Mononuclear cell (primary cell): ENCODE results near the gene ACTR3. TPM values are rescaled to one million over a fixed set of nuclear protein-coding genes. Genes with fewer than 3 reads are reported as not detected.
"Not testable (repeated sequence)": the region's sequence is repeated elsewhere in the genome, so short reads cannot be mapped to it uniquely, and the experiment has no call there.

Source experiments
- H3K27me3 ChIP-seq: 2 replicates; pipeline ENCODE4 v1.6.0; 2011; ENCODE audit warnings: low read length, control low read depth; ENCODE audit not compliant: insufficient read depth
- H3K4me1 ChIP-seq: 2 replicates; pipeline ENCODE4 v1.5.1; 2011; ENCODE audit warnings: mild to moderate bottlenecking, low read length, control low read depth; ENCODE audit not compliant: insufficient read depth
- H3K4me3 ChIP-seq: 2 replicates; pipeline ENCODE4 v1.5.1; 2011; ENCODE audit warnings: mild to moderate bottlenecking, low read length, moderate library complexity
- H3K9me3 ChIP-seq: 2 replicates; pipeline ENCODE4 v1.5.1; 2011; ENCODE audit warnings: low read depth, mild to moderate bottlenecking, control low read depth, low read length
- total RNA-seq: library from RNA; depleted of rRNA; stranded (reverse); fragments of >200 nt; gene quantifications from one replicate; pipeline ENCODE4 v1.2.3, GENCODE V29; 2012

ACTR3 gene
- total RNA-seq, 1 donor = 184 TPM

DNA sequence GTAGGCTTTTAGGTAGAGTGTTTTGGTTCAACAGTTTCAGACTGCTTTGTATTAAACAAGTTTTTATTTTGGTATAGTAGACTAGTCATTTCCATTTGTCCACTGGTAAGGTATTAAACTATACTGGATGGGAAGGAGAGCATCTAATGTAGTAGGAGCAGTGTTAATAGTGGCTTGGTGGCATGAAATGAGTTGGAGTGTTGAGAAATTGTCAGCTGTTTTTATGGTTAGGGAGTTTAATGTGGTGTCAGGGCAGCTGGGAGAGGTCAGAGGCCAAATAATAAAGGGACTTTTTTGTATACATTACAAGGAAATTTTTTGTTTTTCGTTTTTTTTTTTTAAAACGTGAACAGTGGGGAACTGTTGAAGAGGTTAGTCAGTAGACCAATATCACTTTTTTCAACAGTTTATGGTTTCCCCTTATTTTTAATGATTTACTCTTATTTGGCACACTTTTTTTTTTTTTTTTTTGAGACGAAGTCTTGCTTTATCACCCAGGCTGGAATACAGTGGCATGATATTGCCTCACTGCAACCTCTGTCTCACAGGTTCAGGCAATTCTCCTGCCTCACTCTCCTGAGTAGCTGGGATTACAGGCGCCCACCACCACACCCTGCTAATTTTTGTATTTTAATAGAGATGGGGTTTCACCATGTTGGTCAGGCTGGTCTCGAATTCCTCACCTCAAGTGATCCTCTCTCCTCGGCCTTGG, 21.2 kb downstream of the ACTR3 start:
- Histone ChIP-seq H3K4me1 (peaks cover 41% of the 10 kb centered on the region), H3K27me3 (no peaks in the 10 kb centered on the region), H3K4me3 (no peak overlapping the region)

DNA sequence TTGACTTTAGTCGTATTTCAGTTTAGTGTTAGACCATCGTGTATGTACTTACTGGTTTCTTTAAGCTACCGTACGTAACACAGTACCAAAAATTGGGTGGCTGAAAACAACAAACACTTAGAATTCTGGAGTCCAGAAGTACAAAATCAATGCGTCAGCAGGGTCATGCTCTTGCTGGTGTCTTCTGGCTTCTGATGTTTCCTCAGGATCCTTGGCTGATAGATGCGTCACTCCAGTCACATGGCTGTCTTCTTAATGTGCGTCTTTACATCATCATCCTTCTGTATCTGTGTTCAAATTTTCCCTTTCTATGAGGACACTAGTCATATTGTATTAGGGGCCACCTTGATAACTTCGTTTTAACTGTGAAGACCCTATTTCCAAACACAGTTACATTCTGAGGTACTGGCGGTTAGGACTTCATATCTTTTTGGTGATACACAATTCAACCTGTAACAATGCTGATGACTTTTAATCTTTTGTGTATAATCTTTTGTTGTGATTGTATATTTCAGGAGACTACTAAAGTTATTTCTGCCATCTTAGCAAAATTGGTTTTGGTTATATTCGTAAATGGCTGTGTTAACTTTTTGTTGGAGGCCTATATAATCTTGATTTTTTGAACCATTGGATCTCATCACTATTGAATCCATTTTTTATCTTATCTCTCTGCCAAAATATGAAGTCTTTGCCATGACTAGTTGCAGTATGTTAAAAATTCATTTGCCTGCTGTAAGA, 25.4 kb downstream of the ACTR3 start:
- no peaks in the 10 kb centered on the region for H3K27me3 ChIP-seq
- peaks cover 17% of the 10 kb centered on the region for H3K4me1 ChIP-seq
- no peaks in the 10 kb centered on the region for H3K9me3 ChIP-seq
- H3K4me3 ChIP-seq = no peak overlapping the region

More for the DNA sequence above, 21.2 kb downstream of the ACTR3 start:
- no peaks in the 10 kb centered on the region for H3K9me3 ChIP-seq

DNA sequence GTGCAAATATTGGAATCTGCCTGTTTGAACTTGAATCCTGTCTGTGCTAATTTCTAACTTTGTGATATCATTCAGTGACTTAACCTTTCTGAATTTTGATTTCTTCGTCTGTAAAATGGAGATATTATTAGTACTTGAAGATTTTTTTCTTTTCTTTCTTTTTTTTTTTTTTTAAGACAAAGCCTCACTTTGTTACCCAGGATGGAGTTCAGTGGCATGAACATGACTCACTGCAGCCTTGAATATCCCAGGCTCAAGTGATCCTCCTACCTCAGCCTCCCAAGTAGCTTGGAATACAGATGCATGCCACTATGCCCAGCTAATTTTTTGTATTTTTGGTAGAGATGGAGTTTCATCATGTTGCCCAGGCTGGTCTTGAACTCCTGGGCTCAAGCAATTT, 28.3 kb downstream of the ACTR3 start:
- Histone ChIP-seq H3K27me3 (no peaks in the 10 kb centered on the region), H3K9me3 (no peaks in the 10 kb centered on the region), H3K4me1 (peaks cover 11% of the 10 kb centered on the region), H3K4me3 (no peak overlapping the region)

DNA sequence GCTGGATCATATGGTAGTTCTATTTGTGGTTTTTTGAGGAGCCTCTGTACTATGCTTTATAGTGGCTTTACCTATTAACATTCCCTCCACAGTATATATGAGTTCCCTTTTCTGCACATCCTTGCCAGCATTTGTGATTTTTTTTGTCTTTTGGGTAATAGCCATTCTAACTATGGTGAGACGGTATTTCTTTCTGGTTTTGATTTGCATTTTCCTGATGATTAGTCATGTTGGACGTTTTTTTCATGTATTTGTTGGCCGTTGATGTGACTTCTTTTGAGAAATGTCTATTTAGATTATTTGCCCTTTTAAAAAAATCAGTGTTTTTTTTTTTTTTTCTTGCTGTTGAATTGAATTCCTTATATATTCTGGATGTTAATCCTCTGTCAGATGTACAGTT, 31.1 kb downstream of the ACTR3 start:
- Histone ChIP-seq H3K27me3 (no peaks in the 10 kb centered on the region), H3K4me1 (peaks cover 22% of the 10 kb centered on the region), H3K9me3 (no peaks in the 10 kb centered on the region), H3K4me3 (no peak overlapping the region)

DNA sequence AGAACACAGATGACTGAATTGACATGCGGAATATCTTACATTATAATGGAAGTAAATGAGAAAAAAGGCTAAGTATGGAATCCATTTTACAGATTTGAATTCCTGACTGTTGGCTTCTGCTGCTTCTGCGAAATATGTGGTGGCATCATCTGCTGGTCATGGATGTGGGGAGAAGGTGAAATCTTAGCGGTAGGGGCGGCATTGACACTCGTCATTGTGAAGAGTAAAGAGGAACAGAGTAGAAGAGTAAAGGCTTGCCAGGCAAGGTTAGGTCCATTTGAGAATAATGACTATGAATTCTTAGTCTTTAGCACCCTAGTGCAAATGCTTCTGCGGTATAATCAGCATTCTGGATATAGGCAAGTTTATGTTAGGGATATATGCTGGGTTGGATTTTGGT, 32.4 kb downstream of the ACTR3 start:
- H3K27me3 ChIP-seq = no peaks in the 10 kb centered on the region
- peaks cover 22% of the 10 kb centered on the region for H3K4me1 ChIP-seq
- no peak overlapping the region for H3K4me3 ChIP-seq
- H3K9me3 ChIP-seq = no peaks in the 10 kb centered on the region

DNA sequence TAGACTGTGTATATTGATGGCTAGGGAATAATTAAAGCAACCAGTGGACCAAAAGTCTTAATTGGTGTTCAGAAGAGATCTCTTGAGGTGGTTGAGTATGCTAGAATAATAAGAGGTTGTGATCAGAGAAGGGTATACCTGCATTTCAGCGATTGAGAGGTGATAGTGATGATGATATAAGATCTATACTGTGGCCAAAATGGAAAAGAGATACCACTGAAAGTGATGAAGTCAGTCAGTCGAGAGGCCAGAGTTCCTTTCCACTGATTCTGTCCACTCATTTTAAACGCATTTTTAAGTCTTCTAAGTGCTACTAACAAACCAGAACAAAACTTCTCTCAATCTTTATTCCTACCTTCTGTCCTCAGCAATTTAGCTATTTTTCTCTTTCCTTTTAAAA, 32.9 kb downstream of the ACTR3 start:
- Histone ChIP-seq H3K27me3 (no peaks in the 10 kb centered on the region), H3K9me3 (no peaks in the 10 kb centered on the region), H3K4me3 (no peak overlapping the region), H3K4me1 (peaks cover 20% of the 10 kb centered on the region)

DNA sequence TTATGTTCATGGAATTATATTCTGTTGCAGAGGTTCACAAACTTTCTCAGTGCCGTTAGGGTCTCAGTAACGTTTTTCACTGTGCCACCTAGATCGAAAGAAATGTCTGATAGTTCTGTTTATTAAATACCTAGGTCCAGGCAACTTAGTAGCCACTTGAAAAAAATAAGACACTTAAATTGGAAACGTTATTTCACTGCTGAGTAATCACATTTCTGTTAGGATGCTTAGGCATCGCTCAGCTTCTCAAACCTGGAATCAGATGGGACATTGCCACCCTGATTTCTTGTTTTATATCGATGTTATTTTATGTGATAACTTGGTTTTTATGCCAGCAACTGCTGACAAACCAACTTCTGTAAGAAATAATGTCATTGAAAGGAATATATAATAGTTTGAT, 36.0 kb downstream of the ACTR3 start:
- Histone ChIP-seq H3K4me3 (no peak overlapping the region), H3K4me1 (peaks cover 18% of the 10 kb centered on the region), H3K9me3 (no peaks in the 10 kb centered on the region), H3K27me3 (no peaks in the 10 kb centered on the region)

DNA sequence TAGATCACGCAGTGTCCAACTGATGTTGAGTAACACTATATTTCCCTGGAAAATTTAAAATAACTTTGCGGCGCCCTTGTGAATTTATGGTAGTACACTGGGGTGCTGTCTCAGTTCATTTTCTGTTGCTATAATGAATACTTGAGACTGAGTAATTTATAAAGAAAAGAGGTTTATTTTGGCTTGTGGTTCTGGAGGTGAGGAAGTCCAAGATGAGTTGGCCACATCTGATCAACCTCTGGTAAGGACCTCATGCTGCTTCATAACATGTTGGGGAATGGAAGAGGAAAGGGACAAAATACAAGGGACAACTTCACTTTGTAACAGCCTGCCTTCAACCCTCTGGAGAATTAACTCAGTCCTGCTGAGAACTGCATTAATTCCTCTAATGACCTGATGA, 36.4 kb downstream of the ACTR3 start:
- H3K4me1 ChIP-seq = peaks cover 18% of the 10 kb centered on the region
- H3K27me3 ChIP-seq = no peaks in the 10 kb centered on the region
- no peak overlapping the region for H3K4me3 ChIP-seq
- no peaks in the 10 kb centered on the region for H3K9me3 ChIP-seq

DNA sequence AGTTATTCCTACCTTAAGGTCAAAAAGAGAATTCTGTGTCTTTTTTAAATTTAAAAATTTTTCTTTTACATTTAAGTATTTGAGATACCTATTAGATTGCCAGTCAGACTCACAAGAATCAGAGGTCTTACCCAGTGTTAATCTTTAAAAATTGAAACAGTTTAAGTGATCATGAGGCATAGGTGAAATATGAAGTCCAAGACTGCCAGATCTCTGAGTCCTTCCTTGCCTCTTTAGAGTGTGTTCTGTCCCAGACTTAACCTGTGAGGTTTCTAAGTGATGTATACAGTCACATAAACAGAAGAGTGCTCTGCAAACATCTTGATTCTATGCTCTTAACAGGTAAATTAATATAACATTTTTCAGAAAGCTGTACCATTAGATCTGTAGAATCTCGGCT, 40.6 kb downstream of the ACTR3 start:
- Histone ChIP-seq H3K27me3 (no peaks in the 10 kb centered on the region), H3K9me3 (no peaks in the 10 kb centered on the region), H3K4me1 (no peaks in the 10 kb centered on the region), H3K4me3 (no peak overlapping the region)

DNA sequence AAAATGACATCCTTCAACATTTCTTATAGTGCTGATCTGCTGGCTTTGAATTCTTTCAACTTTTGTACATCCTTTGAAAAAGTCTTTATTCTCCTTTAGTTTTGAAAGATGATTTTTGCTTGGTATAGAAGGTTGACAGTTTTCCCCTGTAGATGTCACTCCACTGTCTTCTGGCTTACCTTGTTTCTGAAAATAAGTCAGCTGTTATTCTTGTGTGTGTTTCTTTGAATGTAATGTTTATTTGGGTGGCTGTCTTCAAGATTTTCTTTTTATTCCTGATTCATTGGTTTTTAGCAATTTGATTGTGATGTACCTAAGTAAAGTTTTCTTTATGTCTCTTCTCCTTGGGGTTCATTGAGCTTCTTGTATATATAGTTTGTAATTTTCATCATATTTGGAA, 47.6 kb downstream of the ACTR3 start:
- no peak overlapping the region for H3K4me3 ChIP-seq
- H3K9me3 ChIP-seq = no peaks in the 10 kb centered on the region
- no peaks in the 10 kb centered on the region for H3K27me3 ChIP-seq
- no peaks in the 10 kb centered on the region for H3K4me1 ChIP-seq

DNA sequence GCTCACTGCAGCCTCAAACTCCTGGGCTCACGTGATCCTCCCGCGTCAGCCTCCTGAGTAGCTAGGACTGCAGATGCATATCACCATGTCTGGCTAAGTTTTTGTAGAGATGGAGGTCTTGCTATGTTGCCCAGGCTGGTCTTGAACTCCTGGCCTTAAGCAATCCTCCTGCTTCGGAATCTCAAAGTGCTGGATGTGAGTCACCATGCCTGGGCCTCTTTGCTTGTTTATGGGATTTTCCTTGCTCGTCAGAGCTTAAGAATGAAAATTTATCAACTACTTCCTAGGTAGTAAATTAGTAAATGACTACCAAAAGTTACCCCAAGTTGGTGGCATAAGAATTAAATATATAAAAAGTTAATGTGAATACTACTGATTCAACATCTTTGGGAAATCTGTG, 51.0 kb downstream of the ACTR3 start:
- H3K27me3 ChIP-seq = no peaks in the 10 kb centered on the region
- H3K9me3 ChIP-seq = no peaks in the 10 kb centered on the region
- H3K4me3 ChIP-seq = no peak overlapping the region
- no peaks in the 10 kb centered on the region for H3K4me1 ChIP-seq

DNA sequence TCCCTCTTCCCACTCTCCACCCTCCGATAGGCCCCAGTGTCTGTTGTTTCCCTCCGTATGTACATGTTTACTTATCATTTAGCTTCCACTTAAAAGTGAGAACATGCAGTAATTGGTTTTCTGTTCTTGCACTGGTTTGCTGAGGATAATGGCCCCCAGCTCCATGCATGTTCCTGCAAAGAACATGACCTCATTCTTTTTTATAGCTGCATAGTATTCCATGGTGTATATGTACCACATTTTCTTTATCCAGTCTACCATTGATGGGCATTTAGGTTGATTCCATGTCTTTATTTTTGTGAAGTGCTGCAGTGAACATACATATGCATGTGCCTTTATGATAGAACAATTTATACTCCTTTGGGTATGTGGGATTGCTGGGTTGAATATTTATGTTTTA, 55.9 kb downstream of the ACTR3 start:
- not testable (repeated sequence) for H3K4me1 ChIP-seq, H3K9me3 ChIP-seq, H3K27me3 ChIP-seq, H3K4me3 ChIP-seq

DNA sequence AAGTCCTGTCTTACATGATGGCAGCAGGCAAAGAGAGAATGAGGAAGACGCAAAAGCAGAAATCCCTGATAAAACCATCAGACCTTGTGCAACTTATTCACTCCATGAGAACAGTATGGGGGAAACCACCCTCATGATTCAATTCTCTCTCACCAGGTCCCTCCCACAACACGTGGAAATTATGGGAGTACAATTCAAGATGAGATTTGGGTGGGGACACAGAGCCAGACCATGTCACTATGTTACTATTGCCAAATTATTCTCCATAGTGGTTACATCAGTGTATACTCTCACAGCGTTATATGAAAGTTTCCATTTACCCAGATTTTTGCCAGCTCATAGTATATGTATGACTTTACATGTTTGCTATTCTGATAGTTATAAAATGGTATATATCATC, 61.0 kb downstream of the ACTR3 start:
- not testable (repeated sequence) for H3K4me3 ChIP-seq, H3K9me3 ChIP-seq, H3K27me3 ChIP-seq, H3K4me1 ChIP-seq

DNA sequence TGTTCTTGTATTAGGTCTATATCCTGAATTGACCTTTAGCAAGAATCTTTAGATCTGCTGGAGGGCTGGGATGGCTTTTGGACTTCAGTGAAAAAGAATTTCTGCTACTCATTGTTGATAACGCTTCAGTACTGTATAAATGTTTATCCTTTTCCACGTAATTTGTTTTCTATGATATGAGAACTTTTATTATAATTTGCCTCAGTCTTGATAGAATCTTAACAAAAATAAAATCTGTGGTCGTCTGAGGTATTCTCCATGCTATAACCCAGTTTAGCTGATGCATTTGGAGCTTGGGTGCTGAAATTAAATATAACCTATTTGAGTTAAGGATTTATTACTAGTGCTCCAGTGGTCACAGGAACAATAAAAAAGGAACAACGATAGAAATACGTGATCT, 71.1 kb downstream of the ACTR3 start:
- H3K4me1 ChIP-seq = peaks cover 8% of the 10 kb centered on the region
- no peaks in the 10 kb centered on the region for H3K9me3 ChIP-seq
- no peaks in the 10 kb centered on the region for H3K27me3 ChIP-seq
- H3K4me3 ChIP-seq = no peak overlapping the region

DNA sequence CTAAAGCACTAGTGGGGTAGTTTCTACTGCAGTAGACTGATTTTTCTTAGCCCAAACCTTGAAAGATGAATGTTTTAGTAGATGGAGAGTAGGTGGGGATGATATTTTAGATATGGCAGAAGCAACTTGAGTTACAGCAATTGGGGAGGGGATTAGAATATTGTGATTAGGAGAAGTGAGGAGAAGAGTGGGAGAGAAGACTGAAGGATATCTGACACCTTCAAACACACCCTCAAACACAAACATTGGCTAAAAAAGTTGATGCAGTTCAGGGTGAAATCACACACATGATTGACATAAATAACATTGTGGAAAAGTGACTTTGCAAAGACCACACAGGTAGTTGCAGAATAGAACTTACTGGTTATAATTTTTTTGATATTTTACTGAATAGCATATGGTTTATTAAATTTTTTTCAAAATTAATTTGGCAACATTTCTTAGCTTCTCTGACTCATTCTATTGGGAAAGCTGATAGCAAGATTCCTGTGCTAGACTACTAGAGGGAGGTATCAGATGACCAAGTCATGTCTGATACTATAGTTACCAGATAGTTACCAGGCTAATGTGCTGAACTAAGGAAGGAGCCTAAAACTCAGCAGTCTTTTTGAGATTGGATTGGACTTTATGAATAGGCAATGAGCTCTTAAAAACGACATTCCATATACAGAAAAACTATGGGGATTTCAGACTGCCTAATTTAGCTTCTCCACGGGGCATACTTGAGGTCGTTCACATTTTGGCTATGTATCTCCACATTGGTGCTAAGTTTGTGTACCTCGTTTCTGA, 73.0 kb downstream of the ACTR3 start:
- H3K9me3 ChIP-seq = no peaks in the 10 kb centered on the region
- H3K4me1 ChIP-seq = peaks cover 21% of the 10 kb centered on the region
- H3K27me3 ChIP-seq = no peaks in the 10 kb centered on the region
- no peak overlapping the region for H3K4me3 ChIP-seq
